Activated CD4-positive, CD25-positive, alpha-beta regulatory T cell treated with anti-CD3 and anti-CD28 coated beads, Interleukin-2, amount 50 U/mL, for 24 hours (primary cell): ENCODE results near the gene CABLES1.
"Not testable (repeated sequence)": the region's sequence is repeated elsewhere in the genome, so short reads cannot be mapped to it uniquely, and the experiment has no call there.

ENCODE experiments used
- ATAC-seq, 2 donors: fragments of 150-1000 bp; cut with Tn5 transposase; one replicate each; pipeline ENCODE4 v1.10.0; 2021; ENCODE audit warnings: mild to moderate bottlenecking in 1 of 2, moderate library complexity in 1 of 2

Gene CABLES1, protein sequence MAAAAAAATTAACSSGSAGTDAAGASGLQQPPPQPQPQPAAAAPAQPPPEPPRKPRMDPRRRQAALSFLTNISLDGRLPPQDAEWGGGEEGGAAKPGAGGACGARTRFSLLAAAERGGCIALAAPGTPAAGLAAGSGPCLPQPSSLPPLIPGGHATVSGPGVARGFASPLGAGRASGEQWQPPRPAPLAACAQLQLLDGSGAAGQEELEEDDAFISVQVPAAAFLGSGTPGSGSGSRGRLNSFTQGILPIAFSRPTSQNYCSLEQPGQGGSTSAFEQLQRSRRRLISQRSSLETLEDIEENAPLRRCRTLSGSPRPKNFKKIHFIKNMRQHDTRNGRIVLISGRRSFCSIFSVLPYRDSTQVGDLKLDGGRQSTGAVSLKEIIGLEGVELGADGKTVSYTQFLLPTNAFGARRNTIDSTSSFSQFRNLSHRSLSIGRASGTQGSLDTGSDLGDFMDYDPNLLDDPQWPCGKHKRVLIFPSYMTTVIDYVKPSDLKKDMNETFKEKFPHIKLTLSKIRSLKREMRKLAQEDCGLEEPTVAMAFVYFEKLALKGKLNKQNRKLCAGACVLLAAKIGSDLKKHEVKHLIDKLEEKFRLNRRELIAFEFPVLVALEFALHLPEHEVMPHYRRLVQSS

DNA sequence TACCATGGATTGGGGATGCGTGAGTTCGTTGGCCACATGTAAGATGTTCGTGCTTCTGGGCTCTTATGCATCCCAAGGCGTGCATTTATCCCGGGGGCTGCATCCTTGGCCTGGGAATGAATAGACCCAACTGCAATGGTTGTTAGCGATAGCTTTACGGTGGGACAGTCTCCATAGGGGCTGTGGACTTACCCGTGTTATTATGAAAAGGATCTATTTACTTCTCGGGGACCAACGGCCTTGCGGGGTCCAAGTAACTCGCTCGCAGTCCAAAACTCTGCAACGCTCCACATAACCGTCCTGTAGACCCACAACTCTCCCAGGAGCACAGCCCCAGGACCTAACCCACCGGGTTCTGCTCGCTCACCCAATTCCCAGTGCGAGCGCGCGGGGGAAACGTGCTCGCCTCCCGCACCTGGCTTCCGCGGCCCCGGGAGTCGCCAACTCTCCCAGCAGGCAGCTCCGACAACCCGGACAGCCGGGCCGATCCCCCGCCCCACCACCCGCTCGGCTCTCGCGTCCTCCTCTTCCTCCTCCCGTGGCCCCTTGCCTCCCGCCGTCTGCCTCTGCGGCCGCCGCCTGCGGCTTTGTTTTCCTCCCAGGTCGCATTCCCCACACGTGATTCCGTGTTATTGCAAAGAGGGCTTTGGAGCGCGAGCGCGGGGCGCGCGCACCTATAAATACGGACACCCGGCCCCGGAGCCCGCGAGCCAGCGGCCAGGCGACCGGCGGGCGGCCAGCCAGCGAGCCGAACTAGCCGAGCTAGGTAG, at the start of gene CABLES1:
Gene CABLES1 (plus strand): TSS at position 706 of the 770 bp plus-strand sequence. CDS start 278 bp downstream, outside the sequence.
- peak; percentile 17 to 18 for ATAC-seq

DNA sequence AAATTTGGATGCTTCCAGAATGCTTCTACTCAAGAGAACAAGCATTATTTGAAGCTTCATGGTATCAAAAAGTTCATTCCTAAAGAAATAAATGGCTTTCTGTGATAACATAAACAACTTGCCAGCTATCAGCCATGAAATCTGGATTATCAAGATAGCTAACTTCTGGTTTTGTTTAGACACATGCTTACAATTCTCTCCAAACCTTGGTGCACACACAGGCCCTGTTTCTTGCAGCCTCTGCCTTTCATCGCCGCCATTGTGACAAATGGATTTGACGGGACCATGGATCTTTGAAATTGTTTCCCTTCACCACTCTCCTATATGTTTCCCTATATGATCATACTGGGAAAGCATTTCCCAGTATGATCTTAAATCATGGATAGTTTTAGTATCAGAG, 47.9 kb upstream of the CABLES1 start:
- no peak for ATAC-seq

DNA sequence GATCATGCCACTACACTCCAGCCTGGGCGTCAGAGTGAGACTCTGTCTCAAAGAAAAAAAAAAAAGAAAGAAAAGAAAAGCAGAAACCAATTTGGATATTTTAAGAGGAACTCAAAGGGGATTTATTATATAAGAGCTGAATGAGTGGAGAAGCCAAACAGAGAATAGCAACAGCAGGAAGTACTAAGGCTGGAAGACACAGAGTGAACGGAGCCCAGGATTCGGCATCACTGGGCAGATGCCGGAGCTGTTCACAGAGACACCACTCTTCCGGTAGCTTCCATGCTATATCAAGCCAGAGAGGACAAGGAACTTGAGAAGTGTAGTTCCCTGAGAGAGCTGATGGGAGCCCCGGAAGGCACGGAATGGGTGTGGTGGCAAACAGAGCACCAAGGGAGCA, 47.0 kb upstream of the CABLES1 start:
- no peak for ATAC-seq

DNA sequence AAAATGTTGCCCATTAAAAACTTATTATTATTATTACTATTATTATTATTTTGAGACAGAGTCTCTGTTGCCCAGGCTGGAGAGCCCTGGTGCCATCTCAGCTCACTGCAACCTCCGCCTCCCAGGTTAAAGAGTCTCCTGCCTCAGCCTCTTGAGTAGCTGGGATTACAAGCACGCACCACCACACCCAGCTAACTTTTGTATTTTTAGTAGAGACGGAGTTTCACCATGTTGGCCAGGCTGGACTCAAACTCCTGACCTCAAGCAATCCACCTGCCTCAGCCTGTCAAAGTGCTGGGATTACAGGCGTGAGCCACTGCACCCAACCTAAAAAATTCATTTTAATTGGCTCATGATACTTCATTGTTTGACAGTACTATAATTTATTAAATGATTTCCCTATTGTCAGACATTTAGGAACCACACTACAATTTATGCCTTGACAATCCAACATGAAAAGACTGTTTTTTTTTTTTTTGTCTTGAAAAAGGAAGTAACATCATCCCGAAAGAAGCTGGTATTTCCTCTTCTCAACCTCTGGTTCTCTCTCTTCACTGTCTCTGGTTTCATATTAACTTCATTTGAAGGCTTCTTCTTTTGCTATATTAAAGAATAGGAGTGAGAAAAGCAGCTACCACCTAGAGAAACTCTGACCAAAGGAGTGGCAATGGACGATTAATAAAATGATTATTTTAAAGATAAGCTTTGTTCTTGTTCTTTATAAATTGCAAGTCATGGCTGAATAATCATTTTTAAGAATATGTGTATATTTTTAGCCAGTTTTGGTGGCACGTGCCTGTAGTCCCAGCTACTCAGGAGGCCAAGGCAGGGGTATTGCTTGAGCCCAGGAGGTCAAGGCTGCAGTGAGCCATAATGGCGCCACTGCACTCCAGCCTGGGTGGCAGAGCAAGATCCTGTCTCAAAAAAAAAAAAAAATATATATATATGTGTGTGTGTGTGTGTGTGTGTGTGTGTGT, 44.0 kb upstream of the CABLES1 start:
- ATAC-seq, result not testable (repeated sequence)

DNA sequence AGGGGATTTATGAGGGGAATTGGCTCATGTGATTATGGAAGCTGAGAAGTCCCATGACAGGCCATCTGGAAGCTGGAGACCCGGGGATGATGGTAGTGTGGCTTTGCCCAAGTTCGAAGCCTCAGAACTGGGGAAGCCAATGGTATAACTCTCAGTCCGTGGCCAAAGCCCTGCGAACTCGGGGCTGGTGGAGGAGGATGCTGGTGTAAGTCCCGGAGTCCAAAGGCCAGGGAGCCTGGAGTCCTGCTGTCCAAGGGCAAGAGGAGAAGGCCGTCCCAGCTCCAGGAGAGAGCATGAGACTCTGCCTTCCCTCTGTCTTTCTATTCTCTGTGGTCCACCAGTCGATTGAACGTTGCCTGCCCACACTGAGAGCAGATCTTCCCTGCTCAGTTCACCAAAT, 43.2 kb upstream of the CABLES1 start:
- ATAC-seq, result no peak

DNA sequence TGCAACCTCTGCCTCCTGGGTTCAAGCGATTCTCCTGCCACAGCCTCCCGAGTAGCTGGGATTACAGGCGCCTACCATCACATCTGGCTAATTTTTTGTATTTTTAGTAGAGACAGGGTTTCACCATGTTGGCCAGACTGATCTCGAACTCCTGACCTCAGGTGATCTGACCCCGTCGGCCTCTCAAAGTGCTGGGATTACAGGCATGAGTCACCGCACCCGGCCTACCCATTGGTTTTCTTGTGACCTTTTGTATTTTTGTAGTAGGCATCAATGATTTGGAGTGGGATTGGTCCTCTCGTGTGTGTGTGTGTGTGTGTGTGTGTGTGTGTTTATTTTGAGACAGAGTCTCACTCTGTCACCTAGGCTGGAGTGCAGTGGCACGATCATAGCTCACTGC, 42.2 kb upstream of the CABLES1 start:
- not testable (repeated sequence) for ATAC-seq

DNA sequence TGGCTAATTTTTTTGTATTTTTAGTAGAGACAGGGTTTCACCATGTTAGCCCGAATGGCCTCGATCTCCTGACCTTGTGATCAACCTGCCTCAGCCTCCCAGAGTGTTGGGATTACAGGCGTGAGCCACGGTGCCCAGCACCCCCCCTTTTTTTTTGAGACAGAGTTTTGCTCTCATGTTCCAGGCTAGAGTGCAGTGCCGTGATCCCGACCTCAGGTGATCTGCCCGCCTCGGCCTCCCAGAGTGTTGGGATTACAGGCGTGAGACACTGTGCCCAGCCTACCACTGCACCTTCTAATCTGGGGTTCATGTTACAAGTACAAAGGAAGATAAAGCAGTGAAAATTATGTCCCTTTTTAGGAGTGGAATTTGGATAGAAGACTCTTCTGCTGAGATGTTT, 41.5 kb upstream of the CABLES1 start:
- no peak for ATAC-seq

DNA sequence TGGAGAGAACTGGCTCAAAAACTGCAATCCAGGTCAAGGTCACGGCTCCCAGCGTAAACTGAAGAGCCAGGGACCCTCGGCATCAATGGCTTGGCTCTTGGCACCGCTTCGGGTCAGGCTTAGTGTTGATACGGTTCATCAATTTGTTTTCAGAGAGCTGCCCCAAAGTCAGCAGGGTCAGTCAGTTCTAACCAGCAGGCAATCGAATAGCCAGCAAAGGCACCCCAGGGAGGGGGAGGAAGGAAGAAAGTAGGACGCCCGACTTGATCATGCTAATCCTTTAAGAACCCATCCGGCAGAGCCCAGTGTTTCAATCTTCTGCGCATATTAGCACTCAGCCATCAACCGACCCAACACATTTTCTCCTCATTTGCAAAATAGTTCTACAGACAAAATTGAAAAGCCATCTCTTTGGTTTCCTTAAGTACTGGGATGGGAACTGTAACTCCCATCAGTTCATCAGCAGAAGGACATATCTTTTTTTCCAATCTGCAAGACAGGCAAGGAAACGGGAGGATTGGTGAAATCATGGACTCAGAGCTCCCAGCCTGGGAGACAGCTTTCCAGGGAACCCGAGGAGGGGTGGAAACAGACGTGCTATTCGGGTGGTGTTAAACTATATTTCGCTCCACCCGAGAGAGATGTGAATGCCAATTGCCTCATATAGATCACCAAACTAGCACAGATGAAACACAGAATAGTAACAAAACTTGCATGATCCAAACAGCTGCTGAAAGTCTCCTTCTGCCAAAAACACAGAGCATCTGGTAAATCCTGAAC, 40.7 kb upstream of the CABLES1 start:
- ATAC-seq, result no peak

DNA sequence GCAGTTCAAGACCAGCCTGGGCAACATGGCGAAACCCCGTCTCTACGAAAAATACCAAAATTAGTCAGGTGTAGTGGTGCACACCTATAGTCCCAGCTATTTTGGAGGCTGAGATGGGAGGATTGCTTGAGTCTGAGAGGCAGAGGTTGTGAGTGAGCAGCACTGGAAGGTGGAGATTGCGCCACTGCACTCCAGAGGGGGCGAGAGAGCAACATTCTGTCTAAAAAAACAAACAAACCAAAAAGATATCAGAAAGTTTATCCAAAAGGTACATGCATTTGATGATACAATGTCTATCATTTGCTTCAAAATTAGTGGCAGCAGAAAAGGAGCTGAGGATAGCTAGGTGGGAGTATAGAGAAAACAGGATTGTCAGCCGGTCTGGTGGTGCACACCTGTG, 39.8 kb upstream of the CABLES1 start:
- no peak for ATAC-seq

DNA sequence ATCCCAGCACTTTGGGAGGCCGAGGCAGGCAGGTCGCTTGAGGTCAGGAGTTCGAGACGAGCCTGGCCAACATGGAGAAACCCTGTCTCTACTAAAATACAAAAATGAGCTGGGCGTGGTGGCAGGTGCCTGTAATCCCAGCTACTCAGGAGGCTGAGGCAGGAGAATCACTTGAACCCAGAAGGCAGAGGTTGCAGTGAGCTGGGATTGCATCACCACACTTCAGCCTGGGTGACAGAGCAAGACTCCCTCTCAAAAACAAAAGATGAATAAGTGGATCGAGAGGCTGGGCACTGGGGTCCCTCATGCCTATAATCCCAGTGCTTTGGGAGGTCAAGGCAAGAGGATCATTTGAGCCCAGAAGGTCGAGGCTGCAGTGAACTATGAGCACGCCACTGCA, 38.3 kb upstream of the CABLES1 start:
- ATAC-seq, result not testable (repeated sequence)

DNA sequence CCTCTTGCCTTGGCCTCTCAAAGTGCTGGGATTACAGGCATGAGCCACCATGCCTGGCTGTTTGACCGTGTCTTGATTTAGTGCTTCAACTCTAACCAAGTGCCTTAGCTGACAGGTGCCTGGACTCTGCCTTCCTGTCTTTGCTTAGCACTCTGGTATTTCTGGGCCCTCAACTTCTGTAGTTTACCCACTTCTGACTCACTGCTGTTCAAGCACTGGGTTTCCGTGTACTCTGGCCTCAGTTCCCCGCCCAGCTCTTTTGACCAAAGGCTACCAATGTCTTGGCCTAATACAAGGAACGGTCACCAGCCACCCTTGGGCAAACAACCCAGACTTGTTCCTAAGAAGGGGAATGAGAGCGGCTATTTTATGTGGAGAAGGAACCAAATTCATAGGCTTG, 35.7 kb upstream of the CABLES1 start:
- ATAC-seq, result no peak

DNA sequence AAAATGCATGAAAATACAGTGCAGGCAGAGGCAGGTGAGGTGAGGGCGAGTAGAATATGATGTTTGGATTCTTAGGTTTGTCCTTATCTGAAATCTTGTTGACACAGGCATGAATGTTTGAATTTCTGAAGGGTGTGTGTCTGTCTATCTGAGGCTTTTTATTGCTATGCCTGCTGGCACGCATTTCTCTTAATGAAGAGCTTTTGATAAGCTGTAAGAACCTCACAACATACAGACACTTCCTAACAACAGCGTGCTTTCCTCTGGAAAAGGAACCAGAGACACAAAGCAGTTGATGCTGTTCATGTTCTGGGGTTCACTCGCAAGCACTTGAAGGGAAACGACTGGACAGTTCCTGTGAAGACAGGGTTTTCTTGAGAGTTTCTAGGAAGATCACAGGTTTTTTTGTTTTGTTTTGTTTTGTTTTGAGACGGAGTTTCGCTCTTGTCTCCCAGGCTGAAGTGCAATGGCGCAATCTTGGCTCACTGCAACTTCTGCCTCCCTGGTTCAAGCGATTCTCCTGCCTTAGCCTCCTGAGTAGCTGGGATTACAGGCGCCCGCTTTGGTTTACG, 33.3 kb upstream of the CABLES1 start:
- no peak for ATAC-seq

DNA sequence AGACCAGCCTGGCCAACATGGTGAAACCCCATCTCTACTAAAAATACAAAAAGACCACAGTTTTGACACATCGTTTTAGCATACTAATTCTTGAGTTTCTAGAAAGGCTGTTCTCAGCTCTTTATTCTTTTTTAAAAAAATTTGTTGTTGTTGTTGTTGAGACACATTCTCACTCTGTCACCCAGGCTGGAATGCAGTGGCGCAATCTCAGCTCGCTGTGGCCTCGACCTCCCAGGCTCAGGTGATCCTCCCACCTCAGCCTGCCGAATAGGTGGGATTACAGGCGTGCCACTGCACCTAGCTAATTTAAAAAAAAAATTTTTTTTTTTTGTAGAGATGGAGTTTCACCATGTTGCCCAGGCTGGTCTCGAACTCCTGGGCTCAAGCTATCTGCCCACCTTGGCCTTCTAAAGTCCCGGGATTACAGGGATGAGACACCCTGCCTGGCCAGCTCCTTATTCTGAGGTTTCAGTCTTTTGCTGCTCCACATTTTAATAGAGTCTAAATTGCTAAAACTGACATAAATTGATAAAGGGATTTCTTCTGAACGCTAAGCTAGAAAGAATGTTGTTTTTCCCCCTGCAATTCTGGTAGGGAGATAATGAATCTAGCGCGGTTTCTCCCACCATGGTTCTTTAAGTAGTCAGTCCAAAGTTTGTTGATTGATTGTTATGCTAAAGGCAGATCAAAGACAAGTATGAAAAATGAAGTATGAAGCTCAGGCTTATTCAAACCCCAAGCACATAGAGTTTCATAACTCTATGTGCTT, 32.6 kb upstream of the CABLES1 start:
- ATAC-seq, result no peak

DNA sequence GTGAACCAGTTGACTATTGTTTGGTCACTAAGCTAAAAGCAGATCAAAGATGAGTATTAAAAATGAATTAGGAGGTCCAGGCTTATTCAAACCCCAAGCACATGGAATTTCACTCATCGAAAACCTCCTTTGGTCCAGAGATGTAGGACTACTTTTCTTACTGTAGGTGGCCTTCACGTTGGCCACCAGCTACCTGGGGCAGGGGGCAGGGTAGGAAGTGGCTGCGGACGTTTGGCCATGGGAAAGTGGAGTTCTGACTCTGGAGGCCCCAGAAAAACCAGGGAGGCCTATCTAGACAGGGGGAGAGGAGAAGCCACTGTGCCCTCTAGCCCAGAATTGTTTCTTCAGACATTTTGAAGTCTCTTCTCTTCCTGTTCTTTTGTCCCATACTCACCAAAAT, 31.8 kb upstream of the CABLES1 start:
- no peak for ATAC-seq

DNA sequence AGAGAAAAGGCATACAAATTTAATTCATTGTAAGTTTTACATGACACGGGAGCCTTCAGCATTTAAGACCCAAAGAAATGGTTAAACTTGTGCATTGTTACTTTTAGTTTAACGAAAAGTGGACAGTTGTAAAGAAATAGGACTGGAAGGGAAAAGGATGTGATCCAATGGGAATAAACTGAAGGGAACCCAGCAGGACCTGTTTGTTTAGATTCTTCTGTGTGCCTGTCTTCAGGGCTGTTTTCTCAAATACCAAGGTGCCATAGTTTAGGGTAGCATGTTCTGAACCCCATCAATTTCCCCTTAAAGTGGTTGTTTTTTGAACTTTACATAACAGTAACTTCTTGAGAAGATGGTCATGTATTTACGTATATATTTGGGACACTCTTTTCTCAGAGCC, 30.3 kb upstream of the CABLES1 start:
- ATAC-seq, result no peak

DNA sequence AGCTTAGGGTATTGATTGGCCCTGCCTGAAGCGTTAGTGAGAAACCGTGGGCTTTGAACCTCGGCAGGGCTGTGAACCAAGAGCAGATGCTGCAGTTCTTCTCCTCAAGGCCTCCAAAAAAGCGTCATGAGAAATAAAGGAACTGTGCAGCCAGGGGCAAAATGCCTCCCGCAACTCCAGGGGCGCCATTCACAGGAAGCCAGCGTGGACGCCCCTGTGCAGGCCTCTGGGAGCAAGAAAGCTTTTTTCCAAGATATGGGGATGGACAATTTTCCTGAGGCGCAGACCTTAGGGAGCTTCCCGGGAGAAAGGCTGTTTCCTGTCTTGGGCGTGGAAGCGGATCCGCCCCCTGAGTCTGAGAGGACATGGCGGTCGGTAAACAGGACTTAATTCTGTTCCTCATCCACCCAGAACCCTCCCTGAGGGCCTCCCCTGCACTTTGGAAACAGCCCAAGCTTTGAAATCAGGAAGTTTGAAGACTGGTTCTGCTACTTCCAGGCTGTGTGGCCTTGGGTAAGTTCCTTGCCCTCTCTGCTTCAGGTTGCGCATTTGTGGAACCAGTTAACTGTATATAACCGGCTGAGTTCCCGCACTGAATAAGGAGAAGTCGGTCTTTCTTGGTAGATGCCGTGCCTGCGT, 29.6 kb upstream of the CABLES1 start:
- ATAC-seq, result no peak

DNA sequence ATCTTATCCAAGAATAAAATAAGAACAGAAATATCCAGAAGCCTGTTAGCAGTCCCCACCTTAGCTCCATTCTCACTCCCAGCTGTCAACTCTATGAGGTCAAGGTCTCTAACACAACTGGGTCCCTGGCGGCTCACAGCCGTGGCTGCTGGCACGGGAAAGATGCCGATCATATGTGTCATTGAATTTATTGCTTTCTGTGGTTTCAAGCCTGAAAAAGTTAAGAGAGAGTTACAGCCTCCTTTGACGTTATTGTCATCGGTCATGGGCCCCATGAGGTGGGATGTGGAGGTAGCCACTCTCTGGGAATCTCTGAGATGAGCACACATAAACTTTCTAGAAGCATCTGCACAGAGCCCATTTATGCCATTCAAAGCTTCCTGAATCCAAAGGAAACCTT, 28.7 kb upstream of the CABLES1 start:
- no peak for ATAC-seq

DNA sequence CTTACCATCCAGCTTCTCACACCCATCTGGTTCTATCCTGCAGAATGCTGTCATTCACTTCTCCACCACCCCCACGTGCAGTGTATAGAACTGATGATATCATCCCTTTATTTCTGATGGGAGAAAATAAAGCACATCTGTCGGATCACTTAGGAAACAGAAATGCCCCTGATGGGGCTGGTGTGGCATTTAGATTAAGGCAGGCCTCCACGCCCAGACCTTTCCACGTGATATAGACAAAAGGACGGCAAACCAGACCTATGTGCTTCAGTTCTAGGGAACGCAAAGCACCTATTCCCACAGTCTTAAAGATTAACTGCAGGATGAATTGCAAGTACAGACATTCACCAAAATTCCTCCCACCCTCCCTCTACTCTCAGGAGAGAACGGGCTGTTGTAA, 27.6 kb upstream of the CABLES1 start:
- ATAC-seq, result no peak

DNA sequence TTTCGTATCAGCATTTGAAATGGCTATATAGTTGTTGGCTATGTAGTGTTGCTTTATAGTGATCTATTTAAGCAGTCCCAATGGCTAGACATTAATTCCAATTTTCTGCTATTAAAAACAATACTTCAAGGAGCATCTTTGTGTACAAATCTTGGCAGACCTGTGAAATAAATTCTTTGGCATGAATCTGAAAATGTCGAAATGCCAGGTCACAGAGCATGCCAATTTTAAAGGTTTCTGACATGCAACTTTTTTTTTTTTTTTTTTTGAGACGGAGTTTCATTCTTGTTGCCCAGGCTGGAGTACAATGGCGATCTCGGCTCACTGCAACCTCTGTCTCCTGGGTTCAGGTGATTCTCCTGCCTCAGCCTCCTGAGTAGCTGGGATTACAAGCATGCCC, 26.8 kb upstream of the CABLES1 start:
- no peak for ATAC-seq

DNA sequence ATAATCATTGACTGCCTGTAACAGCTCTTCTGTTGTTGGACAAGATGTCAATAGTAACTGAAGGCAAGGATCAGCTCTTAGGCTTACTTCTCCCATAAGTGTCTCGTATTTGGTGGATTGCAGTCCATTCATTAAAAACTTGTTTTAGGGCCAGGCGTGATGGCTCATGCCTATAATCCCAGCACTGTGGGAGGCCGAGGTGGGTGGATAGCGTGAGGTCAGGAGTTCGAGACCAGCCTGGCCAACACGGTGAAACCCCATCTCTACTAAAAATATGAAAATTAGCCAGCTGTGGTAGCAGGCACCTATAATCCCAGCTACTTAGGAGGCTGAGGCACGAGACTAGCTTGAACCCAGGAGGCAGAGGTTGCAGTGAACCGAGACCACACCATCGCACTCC, 26.1 kb upstream of the CABLES1 start:
- ATAC-seq, result not testable (repeated sequence)
